GM06990 (cell line): Measurements from ENCODE around the gene TUBA3C.

Source experiments
- DNase-seq: peaks from one replicate; pipeline ENCODE4 v3.0.0-alpha.2; 2011; ENCODE audit not compliant: insufficient read length; ENCODE audit errors: extremely low read depth
- H3K27me3 ChIP-seq: replicated peaks from 2 replicates; pipeline ENCODE4 v1.6.0; 2011; ENCODE audit warnings: low read length; ENCODE audit not compliant: control insufficient read depth, insufficient read depth
- H3K36me3 ChIP-seq: 2 replicates; pipeline ENCODE4 v1.5.1; 2011; ENCODE audit warnings: low read length; ENCODE audit not compliant: control insufficient read depth, insufficient read depth
- H3K4me3 ChIP-seq: replicated peaks from 2 replicates; pipeline ENCODE4 v1.5.1; 2011; ENCODE audit warnings: low read depth, mild to moderate bottlenecking, control low read depth, low read length
- TF ChIP-seq, protein P1 (sequence below): IDR thresholded peaks from 2 replicates; pipeline ENCODE4 v1.5.1; 2011; ENCODE audit warnings: low read length, control low read depth, mild to moderate bottlenecking, inconsistent platforms; ENCODE audit not compliant: insufficient read depth, poor library complexity, severe bottlenecking

Gene TUBA3C

DNA sequence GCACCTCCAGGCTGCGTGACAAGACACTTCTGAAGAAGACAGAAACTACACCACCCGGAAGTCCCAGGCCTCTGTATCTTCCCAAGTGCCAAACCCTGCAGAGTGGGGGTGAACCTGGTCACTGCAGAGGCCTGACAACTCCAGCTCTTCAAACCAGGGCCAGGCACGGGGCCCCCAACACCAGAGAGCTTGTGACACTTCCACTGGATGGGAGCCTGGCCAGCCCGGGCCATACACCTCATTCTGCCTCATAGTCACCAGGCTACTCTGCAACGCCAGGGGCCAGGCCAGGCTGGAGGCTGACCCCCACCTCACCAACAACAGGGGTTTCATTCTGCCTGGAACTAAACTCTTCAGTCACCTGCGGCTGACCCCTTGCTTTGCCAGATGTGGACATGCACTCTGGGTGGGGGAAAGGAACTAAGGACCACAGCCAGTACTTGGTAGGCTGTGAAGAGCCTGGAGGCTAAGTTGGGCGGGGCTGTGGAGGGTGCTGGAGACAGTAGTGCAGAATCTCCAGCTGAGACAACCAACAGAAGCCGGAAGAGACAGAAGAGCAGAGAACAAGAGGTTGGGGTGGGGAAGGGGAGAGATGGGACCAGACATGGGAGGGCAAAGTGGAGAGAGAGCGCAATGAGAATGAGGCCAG, 23.0 kb downstream of the TUBA3C start:
- TF ChIP-seq, protein P1, sequence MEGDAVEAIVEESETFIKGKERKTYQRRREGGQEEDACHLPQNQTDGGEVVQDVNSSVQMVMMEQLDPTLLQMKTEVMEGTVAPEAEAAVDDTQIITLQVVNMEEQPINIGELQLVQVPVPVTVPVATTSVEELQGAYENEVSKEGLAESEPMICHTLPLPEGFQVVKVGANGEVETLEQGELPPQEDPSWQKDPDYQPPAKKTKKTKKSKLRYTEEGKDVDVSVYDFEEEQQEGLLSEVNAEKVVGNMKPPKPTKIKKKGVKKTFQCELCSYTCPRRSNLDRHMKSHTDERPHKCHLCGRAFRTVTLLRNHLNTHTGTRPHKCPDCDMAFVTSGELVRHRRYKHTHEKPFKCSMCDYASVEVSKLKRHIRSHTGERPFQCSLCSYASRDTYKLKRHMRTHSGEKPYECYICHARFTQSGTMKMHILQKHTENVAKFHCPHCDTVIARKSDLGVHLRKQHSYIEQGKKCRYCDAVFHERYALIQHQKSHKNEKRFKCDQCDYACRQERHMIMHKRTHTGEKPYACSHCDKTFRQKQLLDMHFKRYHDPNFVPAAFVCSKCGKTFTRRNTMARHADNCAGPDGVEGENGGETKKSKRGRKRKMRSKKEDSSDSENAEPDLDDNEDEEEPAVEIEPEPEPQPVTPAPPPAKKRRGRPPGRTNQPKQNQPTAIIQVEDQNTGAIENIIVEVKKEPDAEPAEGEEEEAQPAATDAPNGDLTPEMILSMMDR = no peak
- DNase-seq = no peak
- Histone ChIP-seq H3K27me3 (no peaks in the 10 kb centered on the region), H3K36me3 (no peaks in the 10 kb centered on the region), H3K4me3 (no peak overlapping the region)

DNA sequence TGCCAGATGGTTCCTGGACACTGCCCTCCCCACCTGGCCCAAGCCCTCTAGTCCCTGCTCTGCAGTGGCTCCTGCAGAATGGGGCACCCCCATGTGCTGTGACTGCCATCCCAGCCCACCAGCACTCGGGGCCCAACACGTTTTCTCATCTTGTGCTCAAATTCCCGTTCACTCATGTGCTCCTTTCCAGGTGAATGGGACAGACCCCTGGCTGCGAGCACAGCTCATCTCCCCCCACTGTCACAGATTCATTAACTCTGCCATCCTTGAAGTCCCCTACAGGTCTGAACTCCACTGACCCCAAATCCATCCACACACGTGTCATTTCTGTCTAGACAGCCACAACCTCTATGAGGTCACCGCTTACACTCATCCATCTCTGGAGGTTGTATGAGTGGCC, 23.6 kb downstream of the TUBA3C start:
- H3K27me3 ChIP-seq = no peaks in the 10 kb centered on the region
- H3K36me3 ChIP-seq = no peaks in the 10 kb centered on the region
- H3K4me3 ChIP-seq = no peak overlapping the region
- TF ChIP-seq, protein P1 = no peak
- no peak for DNase-seq

DNA sequence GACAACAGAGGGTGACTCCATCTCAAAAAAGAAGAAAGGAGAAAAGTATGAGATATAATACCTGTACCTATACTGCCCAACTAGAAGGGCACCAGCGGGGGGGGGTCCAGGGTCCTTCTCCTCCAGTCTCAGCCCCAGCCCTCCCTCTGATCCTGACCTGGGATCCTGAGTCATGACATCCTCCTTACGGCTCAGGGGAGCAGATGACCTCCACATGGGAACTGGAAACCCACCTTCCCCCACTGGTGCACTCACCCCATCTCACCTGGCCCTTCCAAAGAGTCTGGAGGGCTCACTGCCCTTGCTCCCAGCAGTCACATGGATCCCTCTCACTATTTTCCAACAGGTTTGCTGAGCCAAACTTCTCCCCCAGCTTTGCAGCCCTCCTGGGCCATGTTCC, 24.2 kb downstream of the TUBA3C start:
- H3K4me3 ChIP-seq = no peak overlapping the region
- H3K27me3 ChIP-seq = no peaks in the 10 kb centered on the region
- no peak for DNase-seq
- no peaks in the 10 kb centered on the region for H3K36me3 ChIP-seq
- TF ChIP-seq, protein P1 = no peak

DNA sequence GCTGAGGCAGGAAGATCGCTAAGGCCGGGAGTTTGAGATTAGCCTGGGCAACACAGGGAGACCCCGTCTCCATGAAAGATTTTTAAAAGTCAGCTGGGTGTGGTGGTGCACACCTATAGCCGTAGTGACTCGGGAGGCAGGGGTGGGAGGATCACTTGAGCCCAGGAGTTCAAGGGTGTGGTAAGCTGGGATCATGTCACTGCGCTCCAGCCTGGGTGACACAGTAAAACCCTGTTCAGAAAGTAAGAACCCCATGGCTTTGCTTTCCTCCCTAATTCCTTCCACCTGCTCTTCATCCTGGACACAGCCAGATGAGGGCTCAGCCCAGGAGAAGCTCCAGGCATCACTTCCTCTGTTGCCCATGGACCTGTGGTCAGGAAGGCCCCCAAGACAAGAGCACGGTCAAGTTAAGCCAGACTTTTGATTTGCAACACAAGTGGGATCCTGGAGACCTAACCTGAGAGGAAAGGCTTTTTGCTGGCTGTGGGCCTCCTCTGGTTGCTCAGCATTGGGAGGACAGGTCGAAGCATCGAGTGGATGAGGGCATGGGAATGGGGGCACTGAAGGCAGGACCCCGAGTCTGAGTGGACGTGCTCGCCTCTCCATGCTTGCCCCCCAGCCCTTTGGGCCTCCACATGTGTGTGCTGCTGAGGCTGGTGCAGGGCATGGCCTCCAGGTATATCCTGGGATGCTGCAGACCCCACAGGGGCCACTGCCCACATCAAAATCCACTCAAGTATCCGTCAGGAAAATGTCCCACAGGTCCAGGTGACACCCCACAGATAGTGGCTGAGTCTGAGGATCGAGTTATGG, 25.4 kb downstream of the TUBA3C start:
- no peaks in the 10 kb centered on the region for H3K27me3 ChIP-seq
- TF ChIP-seq, protein P1 = no peak
- no peak overlapping the region for H3K4me3 ChIP-seq
- no peak for DNase-seq
- no peaks in the 10 kb centered on the region for H3K36me3 ChIP-seq

DNA sequence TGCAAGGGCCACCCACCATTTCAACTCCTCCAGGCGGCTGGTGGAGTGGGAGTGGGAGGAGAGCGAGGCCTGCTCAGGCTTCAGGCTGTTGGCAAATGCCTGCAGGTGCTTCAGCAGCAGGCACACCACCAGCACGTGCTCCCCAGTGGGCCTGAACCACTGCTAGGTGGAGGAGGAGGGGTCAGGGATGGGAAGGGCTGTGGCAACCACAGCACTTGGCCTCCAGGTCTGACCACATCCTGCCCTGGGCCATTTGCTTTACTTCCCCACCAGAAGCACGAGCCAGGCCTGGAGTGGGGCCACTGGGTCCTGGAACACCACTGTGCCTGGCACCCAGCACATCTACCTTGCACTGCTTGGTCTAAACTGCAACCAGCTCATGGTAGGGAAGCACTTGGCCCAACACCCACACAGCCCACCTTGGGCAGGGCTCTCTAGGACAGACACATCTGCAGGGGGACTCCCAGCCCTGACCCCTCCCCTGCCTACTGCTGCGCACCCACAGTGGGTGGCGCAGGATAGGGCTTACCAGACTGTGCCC, 26.2 kb downstream of the TUBA3C start:
- no peak for DNase-seq
- Histone ChIP-seq H3K4me3 (no peak overlapping the region), H3K36me3 (no peaks in the 10 kb centered on the region), H3K27me3 (no peaks in the 10 kb centered on the region)
- TF ChIP-seq, protein P1 = no peak
